HG02798 (cell line): ENCODE measurements around the gene TMEM163.

ENCODE experiments used
- ATAC-seq: cut with Tn5 transposase; IDR thresholded peaks from one replicate; pipeline ENCODE4 v1.9.1; 2021; ENCODE audit warnings: mild to moderate bottlenecking; ENCODE audit not compliant: unreplicated experiment, poor library complexity

Gene TMEM163

GRCh38 chr2:134449157-134449556, 269.6 kb downstream of the TMEM163 start:
- no peak for ATAC-seq

- ATAC-seq = no peak
Measured at GRCh38 chr2:134448650-134449049, 270.1 kb downstream of the TMEM163 start.

GRCh38 chr2:134447669-134448068, 271.1 kb downstream of the TMEM163 start:
- ATAC-seq = no peak

- ATAC-seq = no peak
Measured at GRCh38 chr2:134446383-134447017, 272.3 kb downstream of the TMEM163 start.

- ATAC-seq = no peak
Measured at GRCh38 chr2:134445985-134446382, 272.8 kb downstream of the TMEM163 start.

- no peak for ATAC-seq
Measured at GRCh38 chr2:134445116-134445515, 273.7 kb downstream of the TMEM163 start.

GRCh38 chr2:134443814-134444480, 274.9 kb downstream of the TMEM163 start:
- no peak for ATAC-seq

GRCh38 chr2:134441153-134441863, 277.5 kb downstream of the TMEM163 start:
- ATAC-seq = no peak

GRCh38 chr2:134440336-134440909, 278.4 kb downstream of the TMEM163 start:
- no peak for ATAC-seq

- no peak for ATAC-seq
Measured at GRCh38 chr2:134438371-134438770, 280.4 kb downstream of the TMEM163 start.

- ATAC-seq = no peak
Measured at GRCh38 chr2:134436706-134437105, 282.1 kb downstream of the TMEM163 start.

- no peak for ATAC-seq
Measured at GRCh38 chr2:134435936-134436335, 282.9 kb downstream of the TMEM163 start.

GRCh38 chr2:134435505-134435904, 283.3 kb downstream of the TMEM163 start:
- no peak for ATAC-seq

- ATAC-seq = no peak
Measured at GRCh38 chr2:134433979-134434378, 284.8 kb downstream of the TMEM163 start.

GRCh38 chr2:134433469-134433868, 285.3 kb downstream of the TMEM163 start:
- no peak for ATAC-seq

- ATAC-seq = no peak
Measured at GRCh38 chr2:134432435-134432883, 286.3 kb downstream of the TMEM163 start.

GRCh38 chr2:134431838-134432434, 286.9 kb downstream of the TMEM163 start:
- ATAC-seq = no peak

GRCh38 chr2:134429886-134430285, 288.9 kb downstream of the TMEM163 start:
- ATAC-seq = no peak

GRCh38 chr2:134426721-134427120, 292.1 kb downstream of the TMEM163 start:
- ATAC-seq = no peak

GRCh38 chr2:134425724-134426496, 292.9 kb downstream of the TMEM163 start:
- ATAC-seq = no peak
